Measurements from ENCODE around the gene EXOSC3. TPM values are rescaled to one million over a fixed set of nuclear protein-coding genes. Genes with fewer than 3 reads are reported as not detected.
"Not testable (repeated sequence)": the region's sequence is repeated elsewhere in the genome, so short reads cannot be mapped to it uniquely, and the experiment has no call there.

Gene EXOSC3
- total and polyA plus RNA-seq, 2 of the 8 experiments (the other 6 are each of a cell fraction or from before 2014, with no cell fraction given), result 46.7 to 73.4 TPM

DNA sequence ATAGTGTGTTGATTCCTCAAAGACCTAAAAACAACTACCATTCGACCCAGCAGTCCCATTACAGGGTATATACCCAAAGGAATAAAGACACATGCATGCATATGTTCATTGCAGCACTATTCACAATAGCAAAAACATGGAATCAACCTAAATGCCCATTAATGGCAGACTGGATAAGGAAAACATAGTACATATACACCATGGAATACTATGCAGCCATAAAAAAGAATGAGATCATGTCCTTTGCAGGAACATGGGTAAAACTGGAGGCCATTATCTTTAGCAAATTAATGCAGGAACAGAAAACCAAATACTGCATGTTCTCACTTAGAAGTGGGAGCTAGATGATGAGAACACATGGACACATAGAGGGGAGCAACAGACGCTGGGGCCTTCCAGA lies 40.3 kb upstream of the EXOSC3 start:
- H2BK120ac ChIP-seq (replicated peaks; ENCODE audit: low read depth, low read length); H3K18ac ChIP-seq (ENCODE audit: extremely low read depth, low read length); H3K23ac ChIP-seq (ENCODE audit: insufficient read length); H4K20me1 ChIP-seq (replicated peaks in 1 of 2; ENCODE audit: control insufficient read depth in 1 of 2, insufficient read depth in 2 of 2, low read length in 2 of 2); H3K4me2 ChIP-seq (ENCODE audit: insufficient read depth in 1 of 2, low read depth in 2 of 2, low read length in 2 of 2); DNase-seq (ENCODE audit: low read depth in 1 of 2, low spot score in 2 of 2); H2AFZ ChIP-seq (ENCODE audit: low read length); H2AK5ac ChIP-seq (ENCODE audit: low read depth, low read length); H3K36me3 ChIP-seq (ENCODE audit: control insufficient read depth in 2 of 4, insufficient read depth in 4 of 4, low read length in 3 of 4); H3K4me3 ChIP-seq (ENCODE audit: extremely low read depth in 1 of 4, insufficient read depth in 2 of 4, low read depth in 3 of 4, low read length in 4 of 4); H2BK15ac ChIP-seq (ENCODE audit: low read length); CTCF ChIA-PET (ENCODE audit: partially characterized antibody); H3K56ac ChIP-seq (replicated peaks; ENCODE audit: insufficient read length, low read depth, low read length); H4K8ac ChIP-seq (ENCODE audit: extremely low read depth, insufficient read depth, low read length); H3K79me2 ChIP-seq (ENCODE audit: control insufficient read depth in 1 of 2, insufficient read depth in 2 of 2, low read length in 2 of 2); H2BK12ac ChIP-seq (ENCODE audit: low read depth, low read length); H3K79me1 ChIP-seq (ENCODE audit: low read depth, low read length); H4K5ac ChIP-seq (ENCODE audit: insufficient read length, low read depth, low read length); H3K4me1 ChIP-seq (replicated peaks in 1 of 4; ENCODE audit: control insufficient read depth in 3 of 4, insufficient read depth in 4 of 4, low read length in 3 of 4); H2BK5ac ChIP-seq (ENCODE audit: low read depth, low read length); H3K27ac ChIP-seq (ENCODE audit: low read depth, low read length); H3K9me3 ChIP-seq (ENCODE audit: insufficient read depth in 2 of 2, low read depth in 1 of 2, low read length in 1 of 2); H3K4ac ChIP-seq (replicated peaks; ENCODE audit: insufficient read length, low read depth, low read length); POLR2A ChIA-PET (ENCODE audit: partially characterized antibody); H2BK20ac ChIP-seq (ENCODE audit: low read length); H3K23me2 ChIP-seq (ENCODE audit: low read depth, low read length); H4K91ac ChIP-seq (replicated peaks; ENCODE audit: insufficient read length, low read length); FAIRE-seq; H3K14ac ChIP-seq (ENCODE audit: insufficient read length); H3K9ac ChIP-seq (replicated peaks in 1 of 4; ENCODE audit: extremely low read depth in 1 of 4, low read depth in 3 of 4, low read length in 3 of 4); H3K27me3 ChIP-seq (replicated peaks in 1 of 4; ENCODE audit: control insufficient read depth in 3 of 4, extremely low read depth in 1 of 4, insufficient read depth in 3 of 4, low read length in 3 of 4): not testable (repeated sequence)
- WGBS, 2 experiments (ENCODE audit: extremely low coverage in 1 of 2, insufficient coverage in 1 of 2, insufficient read length in 1 of 2, insufficient replicate concordance in 2 of 2, low coverage in 1 of 2, low lambda C conversion rate in 2 of 2, missing lambda C conversion rate in 1 of 2), result 97% methylated on average over 2 of the region's 2 CpGs; no CpG with 5 or more reads in 1 of the 2 experiments
